SK-N-MC (cell line): ENCODE measurements around the gene RNASE9.
A peak's percentile ranks its signal among the peaks of the same experiment; 100 is the strongest.

Source experiments
- DNase-seq: peaks from one replicate; pipeline ENCODE4 v3.0.0-alpha.2; 2011; ENCODE audit warnings: low read depth, low spot score
- H3K27ac ChIP-seq: fragments of 200-600 bp; sonication (generic); 2 replicates; pipeline ENCODE4 v1.5.1; 2016; ENCODE audit warnings: mixed run types
- H3K36me3 ChIP-seq: fragments of 200-600 bp; sonication (generic); 2 replicates; pipeline ENCODE4 v1.6.1; 2017; ENCODE audit warnings: antibody characterized with exemption, low read length, mixed read lengths; ENCODE audit not compliant: insufficient read depth
- H3K4me3 ChIP-seq: fragments of 200-600 bp; sonication (generic); 2 replicates; pipeline ENCODE4 v1.5.1; 2016
- H3K9ac ChIP-seq: fragments of 200-600 bp; sonication (generic); 2 replicates; pipeline ENCODE4 v1.8.0; 2017; ENCODE audit warnings: mixed run types, mixed read lengths; ENCODE audit not compliant: insufficient read length
- H3K9me3 ChIP-seq: fragments of 200-600 bp; sonication (generic); 2 replicates; pipeline ENCODE4 v1.6.1; 2017; ENCODE audit warnings: low read depth, mild to moderate bottlenecking, antibody characterized with exemption, low read length, moderate library complexity, mixed read lengths
- EZH2 ChIP-seq: fragments of 200-600 bp; sonication (generic); IDR thresholded peaks from one replicate; pipeline ENCODE4 v1.6.1; 2017; ENCODE audit warnings: antibody characterized with exemption
- FOXP2 ChIP-seq: optimal IDR thresholded peaks from 2 replicates; pipeline ENCODE3; 2011; ENCODE audit warnings: mild to moderate bottlenecking, moderate library complexity; ENCODE audit not compliant: insufficient read depth; ENCODE audit errors: extremely low read length, control extremely low read depth
- POLR2AphosphoS5 ChIP-seq: IDR thresholded peaks from 2 replicates; pipeline ENCODE4 v1.6.1; 2012; ENCODE audit warnings: mild to moderate bottlenecking, low read depth, low read length, borderline replicate concordance

Gene RNASE9

GRCh38 chr14:20560961-20561360 lies at the start of gene RNASE9:
Gene RNASE9 (minus strand): TSS chr14:20561047.
- TF ChIP-seq EZH2 (no peak), POLR2AphosphoS5 (no peak), FOXP2 (no peak)
- Histone ChIP-seq H3K36me3 (no peaks in the 10 kb centered on the region), H3K27ac (no peak within 1 kb of the TSS), H3K9ac (no peak within 1 kb of the TSS), H3K4me3 (no peak within 1 kb of the TSS), H3K9me3 (no peaks in the 10 kb centered on the region)
- no peak for DNase-seq

- no peak for TF ChIP-seq EZH2
- TF ChIP-seq POLR2AphosphoS5: no peak
- TF ChIP-seq FOXP2: no peak
- no peaks in the 10 kb centered on the region for H3K36me3 ChIP-seq
- H3K9ac ChIP-seq: peak overlapping the region; percentile 75
- H3K4me3 ChIP-seq: peak overlapping the region; percentile 97
- H3K27ac ChIP-seq: no peak overlapping the region
- no peak for DNase-seq
- no peaks in the 10 kb centered on the region for H3K9me3 ChIP-seq
These were observed 49.3 kb upstream of the RNASE9 start for GRCh38 chr14:20610002-20610765.

GRCh38 chr14:20609215-20610001 lies 48.6 kb upstream of the RNASE9 start:
- Histone ChIP-seq H3K27ac (no peak overlapping the region), H3K36me3 (no peaks in the 10 kb centered on the region), H3K9me3 (no peaks in the 10 kb centered on the region), H3K4me3 (peak overlapping the region; percentile 97), H3K9ac (peak overlapping the region; percentile 75)
- peak; percentile 89 for DNase-seq
- TF ChIP-seq EZH2: no peak
- no peak for TF ChIP-seq FOXP2
- no peak for TF ChIP-seq POLR2AphosphoS5

GRCh38 chr14:20608383-20609110 lies 47.7 kb upstream of the RNASE9 start:
- Histone ChIP-seq H3K36me3 (no peaks in the 10 kb centered on the region), H3K9me3 (no peaks in the 10 kb centered on the region), H3K27ac (no peak overlapping the region), H3K9ac (no peak overlapping the region), H3K4me3 (peak overlapping the region; percentile 97)
- TF ChIP-seq EZH2 (no peak), POLR2AphosphoS5 (no peak), FOXP2 (no peak)
- no peak for DNase-seq

- no peak overlapping the region for H3K4me3 ChIP-seq
- no peak for DNase-seq
- H3K27ac ChIP-seq: no peak overlapping the region
- no peak overlapping the region for H3K9ac ChIP-seq
- no peaks in the 10 kb centered on the region for H3K9me3 ChIP-seq
- no peaks in the 10 kb centered on the region for H3K36me3 ChIP-seq
- TF ChIP-seq FOXP2 (no peak), EZH2 (no peak), POLR2AphosphoS5 (no peak)
These were observed 46.8 kb upstream of the RNASE9 start for GRCh38 chr14:20607617-20608016.

- DNase-seq: no peak
- Histone ChIP-seq H3K36me3 (no peaks in the 10 kb centered on the region), H3K27ac (no peak overlapping the region), H3K9me3 (no peaks in the 10 kb centered on the region), H3K4me3 (no peak overlapping the region), H3K9ac (no peak overlapping the region)
- TF ChIP-seq POLR2AphosphoS5: no peak
- no peak for TF ChIP-seq FOXP2
- no peak for TF ChIP-seq EZH2
These were observed 46.0 kb upstream of the RNASE9 start for GRCh38 chr14:20606902-20607242.

GRCh38 chr14:20606190-20606901 lies 45.5 kb upstream of the RNASE9 start:
- Histone ChIP-seq H3K36me3 (no peaks in the 10 kb centered on the region), H3K9ac (no peak overlapping the region), H3K4me3 (no peak overlapping the region), H3K27ac (no peak overlapping the region), H3K9me3 (no peaks in the 10 kb centered on the region)
- DNase-seq: no peak
- no peak for TF ChIP-seq EZH2
- TF ChIP-seq FOXP2: no peak
- no peak for TF ChIP-seq POLR2AphosphoS5
